Activated CD4-positive, CD25-positive, alpha-beta regulatory T cell treated with anti-CD3 and anti-CD28 coated beads, Interleukin-2, amount 50 U/mL, for 72 hours (primary cell): ENCODE data around the gene HTR3E.
"Not testable (repeated sequence)": the region's sequence is repeated elsewhere in the genome, so short reads cannot be mapped to it uniquely, and the experiment has no call there.

Experiments used
- DNase-seq: peaks from one replicate; pipeline ENCODE4 v3.0.0; 2021

Gene HTR3E

GRCh38 chr3:184117636-184118035 is 20.8 kb downstream of the HTR3E start:
- no peak for DNase-seq

- DNase-seq: not testable (repeated sequence)
Measured at GRCh38 chr3:184121031-184121430, 24.2 kb downstream of the HTR3E start.

GRCh38 chr3:184126006-184126405 is 29.1 kb downstream of the HTR3E start:
- no peak for DNase-seq

GRCh38 chr3:184129012-184129411 is 32.1 kb downstream of the HTR3E start:
- no peak for DNase-seq

GRCh38 chr3:184132945-184133344 is 36.1 kb downstream of the HTR3E start:
- DNase-seq: no peak

DNA sequence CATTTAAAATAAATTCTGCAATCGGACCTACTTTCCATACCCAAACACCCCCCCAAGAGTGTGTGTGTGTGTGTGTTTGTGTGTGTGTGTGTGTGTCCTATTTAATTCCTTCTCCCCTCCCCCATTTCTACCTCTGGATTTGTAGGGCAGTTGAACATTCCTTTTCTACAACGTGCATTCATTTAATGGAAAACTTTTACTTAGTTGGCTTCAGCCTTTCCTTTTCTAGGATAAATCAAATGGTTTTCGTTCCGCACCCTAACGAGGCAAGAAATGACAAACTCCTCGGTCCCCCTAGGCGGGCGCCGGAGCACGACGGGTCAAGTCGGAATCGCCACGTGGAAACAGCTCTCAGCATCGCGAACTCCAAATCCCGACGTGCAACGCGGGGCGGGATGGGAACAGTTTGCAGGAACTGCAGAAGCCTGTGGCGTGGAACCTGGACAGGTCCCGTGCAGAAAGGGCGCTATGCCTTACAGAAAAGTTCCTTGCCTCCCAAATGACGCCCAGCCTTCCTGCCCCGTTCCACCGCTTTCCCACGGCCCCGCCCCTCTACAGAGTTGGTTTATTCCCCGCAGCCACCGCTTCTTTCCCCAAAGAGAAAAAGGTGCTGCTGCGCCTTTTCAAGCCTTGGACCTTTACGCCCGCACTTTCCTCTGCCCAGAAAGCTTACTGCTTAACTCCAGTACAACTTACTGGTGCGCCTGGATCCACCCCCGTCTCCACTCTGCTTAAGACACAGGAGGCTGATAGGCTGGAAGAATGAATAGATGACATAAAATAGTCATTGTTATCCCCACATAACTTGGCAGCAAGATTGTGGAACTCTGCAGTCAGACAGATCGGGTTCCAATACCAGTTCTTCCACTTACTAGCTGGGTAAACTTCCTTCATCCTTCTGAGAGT is 37.2 kb downstream of the HTR3E start:
- peak; percentile 48 for DNase-seq

DNA sequence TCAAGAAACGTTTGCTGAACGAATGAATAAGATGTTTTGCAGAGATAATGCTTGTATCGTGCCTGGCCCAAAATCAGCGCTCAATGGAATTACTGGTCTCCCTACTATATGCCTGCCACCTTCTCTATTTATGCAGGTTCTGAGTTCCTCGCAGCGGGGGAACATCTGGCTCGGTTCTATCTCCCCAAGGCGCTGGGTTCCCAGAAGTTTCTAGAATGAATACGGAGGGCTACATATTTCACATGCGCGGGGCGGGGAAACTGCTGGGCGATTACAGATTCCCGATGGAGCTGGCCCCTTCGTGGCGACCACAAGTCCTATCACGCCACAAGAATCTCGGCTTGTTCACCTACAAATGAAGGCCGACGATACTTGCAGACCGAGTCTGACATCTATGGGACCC is 37.9 kb downstream of the HTR3E start:
- DNase-seq: no peak

- DNase-seq: peak; percentile 81
Measured at GRCh38 chr3:184135149-184135910, 38.5 kb downstream of the HTR3E start, which contains the start of gene EIF2B5. Gene EIF2B5, plus strand, starts transcription at chr3:184135358. Its CDS starts 28 bp downstream, at chr3:184135386.

- DNase-seq: no peak
Measured at GRCh38 chr3:184135911-184136260, 39.0 kb downstream of the HTR3E start.

DNA sequence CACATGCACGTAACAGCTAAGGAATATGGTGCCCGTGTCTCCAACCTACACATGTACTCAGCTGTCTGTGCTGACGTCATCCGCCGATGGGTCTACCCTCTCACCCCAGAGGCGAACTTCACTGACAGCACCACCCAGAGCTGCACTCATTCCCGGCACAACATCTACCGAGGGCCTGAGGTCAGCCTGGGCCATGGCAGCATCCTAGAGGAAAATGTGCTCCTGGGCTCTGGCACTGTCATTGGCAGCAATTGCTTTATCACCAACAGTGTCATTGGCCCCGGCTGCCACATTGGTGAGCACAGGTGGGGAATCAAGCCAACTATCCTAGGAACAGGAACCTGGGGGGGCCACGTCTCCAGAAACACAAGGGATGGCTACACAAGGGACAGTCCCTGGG is 43.6 kb downstream of the HTR3E start:
- no peak for DNase-seq

- DNase-seq: no peak
Measured at GRCh38 chr3:184142199-184142598, 45.3 kb downstream of the HTR3E start.

- no peak for DNase-seq
Measured at GRCh38 chr3:184143327-184143726, 46.5 kb downstream of the HTR3E start.

- DNase-seq: no peak
Measured at GRCh38 chr3:184144505-184144904, 47.6 kb downstream of the HTR3E start.

DNA sequence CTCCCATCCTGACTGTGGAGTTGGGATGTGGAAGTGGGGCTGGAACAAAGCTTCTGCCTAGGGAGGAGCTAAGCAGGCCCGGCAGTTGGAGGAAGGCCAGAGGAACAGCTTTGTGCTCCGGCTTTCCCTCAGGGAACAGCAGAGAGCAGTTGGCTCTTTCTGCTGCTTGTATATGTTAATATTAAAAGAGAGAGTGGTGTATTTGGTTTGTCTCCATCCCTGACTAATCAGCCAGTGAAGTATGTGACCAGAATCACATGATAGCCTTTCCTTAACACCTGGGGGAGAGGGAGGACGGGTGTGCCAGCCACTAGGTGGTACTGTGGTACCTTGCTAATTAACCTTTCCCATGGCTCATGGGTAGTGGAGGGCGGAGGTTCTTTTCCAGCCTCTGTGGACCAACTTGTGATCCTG is 48.3 kb downstream of the HTR3E start:
- no peak for DNase-seq

GRCh38 chr3:184145751-184146270 is 48.9 kb downstream of the HTR3E start:
- DNase-seq: no peak

GRCh38 chr3:184148076-184148475 is 51.2 kb downstream of the HTR3E start:
- no peak for DNase-seq

- DNase-seq: no peak
Measured at GRCh38 chr3:184149123-184149522, 52.3 kb downstream of the HTR3E start.

DNA sequence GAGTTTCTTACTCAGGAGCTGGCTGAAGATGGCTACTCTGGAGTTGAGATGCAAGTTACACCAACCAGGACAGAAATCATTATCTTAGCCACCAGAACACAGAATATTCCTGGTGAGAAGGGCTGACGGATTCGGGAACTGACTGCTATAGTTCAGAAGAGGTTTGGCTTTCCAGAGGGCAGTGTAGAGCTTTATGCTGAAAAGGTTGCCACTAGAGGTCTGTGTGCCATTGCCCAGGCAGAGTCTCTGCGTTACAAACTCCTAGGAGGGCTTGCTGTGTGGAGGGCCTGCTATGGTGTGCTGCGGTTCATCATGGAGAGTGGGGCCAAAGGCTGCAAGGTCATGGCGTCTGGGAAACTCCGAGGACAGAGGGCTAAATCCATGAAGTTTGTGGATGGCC is 52.9 kb downstream of the HTR3E start:
- DNase-seq: not testable (repeated sequence)

DNA sequence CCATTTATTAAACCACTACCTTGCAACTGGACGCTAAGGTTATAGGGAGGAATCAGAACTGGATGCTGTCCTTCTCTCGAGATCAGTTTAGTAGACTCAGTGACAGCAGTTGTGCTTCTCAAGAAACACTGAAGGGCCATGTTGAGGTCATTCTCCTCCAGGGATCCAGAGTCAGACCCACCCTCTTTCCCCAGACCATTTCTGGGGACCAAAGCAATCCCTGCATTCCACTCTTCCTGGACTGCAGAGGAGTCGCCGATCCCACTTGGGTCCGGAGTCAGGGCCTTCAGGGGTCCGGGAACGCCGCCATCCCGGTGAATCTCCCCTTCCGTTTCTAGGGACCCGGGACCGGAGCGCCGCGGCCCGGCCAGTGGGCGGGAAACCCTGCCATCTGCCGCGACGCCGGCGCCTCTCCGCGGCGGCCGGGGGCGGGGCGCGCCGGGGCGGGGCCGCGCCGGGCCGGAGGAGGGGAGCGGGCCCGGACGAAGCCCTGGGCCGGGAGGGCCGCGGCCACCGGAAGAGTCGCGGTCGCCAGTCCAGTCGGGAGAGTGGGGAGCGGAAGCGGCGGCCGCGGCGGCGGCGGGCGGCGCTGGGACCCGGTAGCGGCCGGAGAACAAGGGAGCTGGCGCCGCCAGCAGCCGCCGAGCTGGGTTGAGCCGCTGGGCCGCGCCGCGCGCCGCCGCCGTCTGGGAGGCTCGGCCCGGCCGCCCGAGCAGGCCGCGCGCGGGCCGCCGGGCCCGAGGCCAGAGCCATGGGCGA is 58.2 kb downstream of the HTR3E start, which contains the start of gene DVL3:
Gene DVL3, plus strand, starts transcription at position 493 of the 759 bp plus-strand sequence. Its CDS starts 259 bp downstream, at position 752.
- DNase-seq: peak; percentile 67

- peak; percentile 65 for DNase-seq
Measured at GRCh38 chr3:184155644-184156521, 59.0 kb downstream of the HTR3E start.

GRCh38 chr3:184156522-184156955 is 59.7 kb downstream of the HTR3E start:
- DNase-seq: no peak
